MM.1S (cell line): Measurements from ENCODE around the gene TMTC3.

Source experiments
- DNase-seq: peaks from one replicate; pipeline ENCODE4 v3.0.0-alpha.2; 2015
- H2AFZ ChIP-seq: fragments of 300-600 bp; sonication (generic); 2 replicates; pipeline ENCODE4 v1.6.0; 2016; ENCODE audit warnings: antibody characterized with exemption, low read length
- H3F3A ChIP-seq: fragments of 300-600 bp; sonication (generic); 2 replicates; pipeline ENCODE4 v1.6.1; 2016; ENCODE audit warnings: mild to moderate bottlenecking, antibody characterized with exemption, low read length, moderate library complexity, mixed read lengths; ENCODE audit not compliant: insufficient read depth
- H3K27ac ChIP-seq: fragments of 300-600 bp; sonication (generic); 2 replicates; pipeline ENCODE4 v1.5.1; 2016; ENCODE audit warnings: mild to moderate bottlenecking, low read length
- H3K27me3 ChIP-seq: fragments of 300-600 bp; sonication (generic); replicated peaks from 2 replicates; pipeline ENCODE4 v1.6.0; 2016; ENCODE audit warnings: low read length; ENCODE audit not compliant: insufficient read depth
- H3K36me3 ChIP-seq: fragments of 300-600 bp; sonication (generic); replicated peaks from 2 replicates; pipeline ENCODE4 v1.6.1; 2016; ENCODE audit warnings: mild to moderate bottlenecking, low read length, mixed read lengths; ENCODE audit not compliant: insufficient read depth
- H3K4me1 ChIP-seq: fragments of 300-600 bp; sonication (generic); 2 replicates; pipeline ENCODE4 v1.6.1; 2016; ENCODE audit warnings: low read length, mixed read lengths
- H3K4me2 ChIP-seq: fragments of 300-600 bp; sonication (generic); 2 replicates; pipeline ENCODE4 v1.6.0; 2016; ENCODE audit warnings: low read depth, low read length
- H3K4me3 ChIP-seq: fragments of 300-600 bp; sonication (generic); 2 replicates; pipeline ENCODE4 v1.5.1; 2016; ENCODE audit warnings: low read length, mixed read lengths
- H3K79me2 ChIP-seq: fragments of 300-600 bp; sonication (generic); 2 replicates; pipeline ENCODE4 v1.6.1; 2016; ENCODE audit warnings: mixed run types, low read length, mixed read lengths
- H3K9ac ChIP-seq: fragments of 300-600 bp; sonication (generic); 2 replicates; pipeline ENCODE4 v1.6.1; 2016; ENCODE audit warnings: low read length, mixed read lengths
- H3K9me2 ChIP-seq: fragments of 300-600 bp; sonication (generic); replicated peaks from 2 replicates; pipeline ENCODE4 v1.6.1; 2016; ENCODE audit warnings: mild to moderate bottlenecking, low read length, mixed read lengths; ENCODE audit not compliant: insufficient read depth
- H3K9me3 ChIP-seq: fragments of 300-600 bp; sonication (generic); replicated peaks from 2 replicates; pipeline ENCODE4 v1.6.1; 2016; ENCODE audit warnings: mild to moderate bottlenecking, low read length, mixed read lengths; ENCODE audit not compliant: insufficient read depth
- H4K20me1 ChIP-seq: fragments of 300-600 bp; sonication (generic); 2 replicates; pipeline ENCODE4 v1.6.1; 2016; ENCODE audit warnings: mild to moderate bottlenecking, low read length, moderate library complexity, mixed read lengths; ENCODE audit not compliant: insufficient read depth
- EZH2 ChIP-seq: fragments of 300-600 bp; sonication (generic); optimal IDR thresholded peaks from 2 replicates; pipeline ENCODE3; 2017; ENCODE audit warnings: low read depth, mild to moderate bottlenecking, antibody characterized with exemption, low read length, mixed read lengths
- EZH2phosphoT487 ChIP-seq: fragments of 300-600 bp; sonication (generic); IDR thresholded peaks from 2 replicates; pipeline ENCODE4 v1.6.1; 2018; ENCODE audit warnings: antibody characterized with exemption, low read length
- TF ChIP-seq, protein P1 (sequence below): fragments of 300-600 bp; sonication (generic); IDR thresholded peaks from 2 replicates; pipeline ENCODE4 v1.5.1; 2016; ENCODE audit warnings: antibody characterized with exemption, low read length, mixed read lengths

The TMTC3 gene

DNA sequence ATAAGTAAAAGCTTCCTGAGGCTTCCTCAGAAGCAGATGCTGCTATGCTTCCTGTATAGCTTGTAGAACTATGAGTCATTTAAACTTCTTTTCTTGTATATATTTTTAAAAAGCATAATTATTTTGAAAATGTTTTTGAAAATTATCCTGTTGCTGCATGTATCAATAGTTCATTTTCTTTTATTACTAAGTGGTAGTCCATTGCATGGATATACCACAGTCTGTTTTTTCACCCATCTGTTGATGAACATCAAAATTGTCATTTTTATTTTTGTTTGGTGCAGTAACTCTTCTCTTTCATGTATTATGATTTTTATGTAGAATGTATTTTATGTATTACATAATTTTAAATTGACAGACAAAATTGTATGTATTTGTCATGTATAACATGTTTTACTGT, 81.4 kb downstream of the TMTC3 start:
- Histone ChIP-seq H3K27ac (no peak overlapping the region), H3K36me3 (no peaks in the 10 kb centered on the region), H3K27me3 (no peaks in the 10 kb centered on the region), H3K9me3 (no peaks in the 10 kb centered on the region), H3K4me2 (no peak overlapping the region), H2AFZ (no peak overlapping the region), H4K20me1 (no peaks in the 10 kb centered on the region), H3K4me1 (no peaks in the 10 kb centered on the region), H3K79me2 (no peaks in the 10 kb centered on the region), H3K9ac (no peak overlapping the region), H3F3A (no peaks in the 10 kb centered on the region), H3K9me2 (no peaks in the 10 kb centered on the region), H3K4me3 (no peak overlapping the region)
- TF ChIP-seq, protein P1, sequence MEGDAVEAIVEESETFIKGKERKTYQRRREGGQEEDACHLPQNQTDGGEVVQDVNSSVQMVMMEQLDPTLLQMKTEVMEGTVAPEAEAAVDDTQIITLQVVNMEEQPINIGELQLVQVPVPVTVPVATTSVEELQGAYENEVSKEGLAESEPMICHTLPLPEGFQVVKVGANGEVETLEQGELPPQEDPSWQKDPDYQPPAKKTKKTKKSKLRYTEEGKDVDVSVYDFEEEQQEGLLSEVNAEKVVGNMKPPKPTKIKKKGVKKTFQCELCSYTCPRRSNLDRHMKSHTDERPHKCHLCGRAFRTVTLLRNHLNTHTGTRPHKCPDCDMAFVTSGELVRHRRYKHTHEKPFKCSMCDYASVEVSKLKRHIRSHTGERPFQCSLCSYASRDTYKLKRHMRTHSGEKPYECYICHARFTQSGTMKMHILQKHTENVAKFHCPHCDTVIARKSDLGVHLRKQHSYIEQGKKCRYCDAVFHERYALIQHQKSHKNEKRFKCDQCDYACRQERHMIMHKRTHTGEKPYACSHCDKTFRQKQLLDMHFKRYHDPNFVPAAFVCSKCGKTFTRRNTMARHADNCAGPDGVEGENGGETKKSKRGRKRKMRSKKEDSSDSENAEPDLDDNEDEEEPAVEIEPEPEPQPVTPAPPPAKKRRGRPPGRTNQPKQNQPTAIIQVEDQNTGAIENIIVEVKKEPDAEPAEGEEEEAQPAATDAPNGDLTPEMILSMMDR = no peak
- TF ChIP-seq EZH2 (no peak), EZH2phosphoT487 (no peak)
- no peak for DNase-seq

DNA sequence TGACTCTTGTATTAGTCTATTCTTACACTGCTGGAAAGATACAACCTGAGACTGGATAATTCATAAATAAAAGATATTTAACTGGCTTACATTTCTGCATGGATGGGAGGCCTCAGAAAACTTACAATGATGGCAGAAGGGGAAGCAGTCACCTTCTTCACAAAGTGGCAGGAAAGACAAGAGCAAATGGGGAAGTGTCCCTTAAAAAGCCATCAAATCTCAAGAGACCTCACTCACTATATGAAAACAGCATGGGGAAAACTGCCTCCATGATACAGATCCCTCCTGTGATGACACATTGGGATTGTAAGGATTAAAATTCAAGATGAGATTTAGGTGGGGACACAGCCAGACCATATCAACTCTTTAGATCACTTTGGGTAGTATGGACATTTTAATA, 83.7 kb downstream of the TMTC3 start:
- Histone ChIP-seq H3K4me1 (no peaks in the 10 kb centered on the region), H3K79me2 (no peaks in the 10 kb centered on the region)
- no peak for DNase-seq

DNA sequence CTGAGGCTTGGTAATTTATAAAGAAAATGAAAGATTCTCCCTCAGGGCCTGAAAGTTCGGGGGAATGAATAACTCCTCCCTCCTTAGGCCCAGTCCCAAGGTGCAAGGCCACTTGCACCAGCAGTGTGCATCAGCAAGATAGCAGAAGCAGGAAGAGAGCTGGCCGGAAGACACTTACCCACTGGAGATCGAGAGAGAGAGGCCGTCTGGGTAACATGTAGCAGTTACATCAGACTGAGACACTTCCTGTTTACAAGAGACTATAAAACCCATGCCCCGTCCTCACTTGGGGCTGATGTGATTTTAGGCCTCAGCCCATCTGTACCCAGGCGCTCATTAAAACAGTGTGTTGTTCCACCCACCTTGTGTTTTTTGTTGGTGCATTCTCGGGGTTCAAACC, 85.2 kb downstream of the TMTC3 start:
- Histone ChIP-seq H3K4me3 (no peak overlapping the region), H3K9ac (no peak overlapping the region), H3K4me1 (no peaks in the 10 kb centered on the region), H3K9me2 (no peaks in the 10 kb centered on the region), H3K4me2 (no peak overlapping the region), H3K27me3 (no peaks in the 10 kb centered on the region), H4K20me1 (no peaks in the 10 kb centered on the region), H3K36me3 (no peaks in the 10 kb centered on the region), H2AFZ (no peak overlapping the region), H3K79me2 (no peaks in the 10 kb centered on the region), H3F3A (no peaks in the 10 kb centered on the region), H3K9me3 (no peaks in the 10 kb centered on the region), H3K27ac (no peak overlapping the region)
- no peak for TF ChIP-seq EZH2
- TF ChIP-seq, protein P1 = no peak
- no peak for TF ChIP-seq EZH2phosphoT487
- no peak for DNase-seq

More for the DNA sequence above, 83.7 kb downstream of the TMTC3 start:
- Histone ChIP-seq H3K27ac (no peak overlapping the region), H3F3A (no peaks in the 10 kb centered on the region), H3K9ac (no peak overlapping the region), H3K27me3 (no peaks in the 10 kb centered on the region), H3K9me2 (no peaks in the 10 kb centered on the region), H4K20me1 (no peaks in the 10 kb centered on the region), H3K36me3 (no peaks in the 10 kb centered on the region), H2AFZ (no peak overlapping the region), H3K4me3 (no peak overlapping the region), H3K9me3 (no peaks in the 10 kb centered on the region), H3K4me2 (no peak overlapping the region)
- TF ChIP-seq EZH2phosphoT487 (no peak), EZH2 (no peak)
- TF ChIP-seq, protein P1 = no peak
